Superior temporal gyrus (tissue), 1 donor: ENCODE measurements around the gene FOXA1.
"Not testable (repeated sequence)": the region's sequence is repeated elsewhere in the genome, so short reads cannot be mapped to it uniquely, and the experiment has no call there.

Experiments
- DNase-seq: peaks from one replicate; pipeline ENCODE4 v3.0.0-alpha.2; 2016; ENCODE audit errors: extremely low spot score

The FOXA1 gene

DNA sequence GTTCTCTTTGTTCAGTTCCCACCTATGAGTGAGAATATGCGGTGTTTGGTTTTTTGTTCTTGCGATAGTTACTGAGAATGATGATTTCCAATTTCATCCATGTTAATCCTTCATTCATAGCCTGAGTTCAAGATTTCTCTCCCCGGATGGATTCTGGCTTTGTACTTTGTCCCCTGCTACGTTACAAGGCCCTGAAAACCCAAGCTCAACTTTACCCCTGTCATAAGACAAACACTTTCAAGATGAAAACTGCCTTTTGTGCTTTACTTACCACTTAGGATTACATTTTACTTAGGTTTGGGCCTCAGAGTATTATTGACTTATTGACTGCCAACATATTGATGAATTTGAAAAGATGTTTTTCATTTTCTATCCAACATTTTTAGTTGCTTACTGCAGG is 36.3 kb downstream of the FOXA1 start:
- no peak for DNase-seq

- not testable (repeated sequence) for DNase-seq
Observed at GRCh38 chr14:37555596-37555995, 39.5 kb downstream of the FOXA1 start.

DNA sequence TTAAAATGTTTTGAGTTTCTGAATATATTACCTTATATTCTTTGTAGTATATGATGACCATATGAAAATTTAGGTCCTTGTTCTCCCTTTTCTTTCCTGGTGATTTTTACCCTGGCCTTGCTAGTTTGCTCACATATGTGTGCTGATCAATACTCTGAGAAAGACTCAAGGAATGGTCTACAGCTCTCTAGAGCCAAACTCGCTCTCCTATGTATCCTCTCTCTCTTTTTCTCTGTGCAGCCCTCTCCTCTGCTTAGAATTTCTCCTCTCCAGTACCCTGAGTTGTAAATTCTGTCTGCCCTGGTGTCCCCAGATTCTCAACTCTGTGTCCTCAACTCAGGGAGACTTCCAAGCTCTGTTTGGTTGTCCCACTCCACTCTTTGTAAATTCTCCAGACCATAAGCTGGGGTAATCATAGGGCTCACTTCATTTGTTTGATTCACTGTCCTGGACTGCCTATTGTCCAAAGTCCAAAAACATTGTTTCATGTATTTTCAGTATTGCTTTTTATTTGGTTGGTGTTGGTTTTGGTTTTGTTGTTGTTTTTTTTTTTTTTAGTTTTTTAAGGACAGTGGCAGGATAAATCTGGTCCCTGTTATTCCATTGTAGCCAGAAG is 41.0 kb downstream of the FOXA1 start:
- no peak for DNase-seq

- DNase-seq, result no peak
Observed at GRCh38 chr14:37551119-37551518, 43.9 kb downstream of the FOXA1 start.

DNA sequence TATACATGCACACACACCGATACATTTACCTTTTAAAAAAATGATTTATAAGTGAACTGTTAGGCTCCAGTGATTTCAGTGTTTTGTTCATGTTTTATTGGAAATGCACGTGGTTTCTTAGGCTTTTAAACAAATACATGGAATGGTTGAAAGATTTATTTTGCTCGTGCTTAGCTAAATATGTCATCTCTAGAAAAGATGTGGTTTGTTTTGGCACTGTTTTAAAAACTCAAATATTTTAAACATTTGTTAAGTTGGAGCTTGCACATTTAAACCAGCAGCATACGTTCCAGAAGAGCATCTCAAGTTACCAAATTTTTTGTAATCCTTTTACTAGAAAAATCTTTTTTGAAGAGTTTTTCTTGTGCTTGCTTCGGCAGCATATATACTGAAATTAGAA is 44.5 kb downstream of the FOXA1 start:
- no peak for DNase-seq

DNA sequence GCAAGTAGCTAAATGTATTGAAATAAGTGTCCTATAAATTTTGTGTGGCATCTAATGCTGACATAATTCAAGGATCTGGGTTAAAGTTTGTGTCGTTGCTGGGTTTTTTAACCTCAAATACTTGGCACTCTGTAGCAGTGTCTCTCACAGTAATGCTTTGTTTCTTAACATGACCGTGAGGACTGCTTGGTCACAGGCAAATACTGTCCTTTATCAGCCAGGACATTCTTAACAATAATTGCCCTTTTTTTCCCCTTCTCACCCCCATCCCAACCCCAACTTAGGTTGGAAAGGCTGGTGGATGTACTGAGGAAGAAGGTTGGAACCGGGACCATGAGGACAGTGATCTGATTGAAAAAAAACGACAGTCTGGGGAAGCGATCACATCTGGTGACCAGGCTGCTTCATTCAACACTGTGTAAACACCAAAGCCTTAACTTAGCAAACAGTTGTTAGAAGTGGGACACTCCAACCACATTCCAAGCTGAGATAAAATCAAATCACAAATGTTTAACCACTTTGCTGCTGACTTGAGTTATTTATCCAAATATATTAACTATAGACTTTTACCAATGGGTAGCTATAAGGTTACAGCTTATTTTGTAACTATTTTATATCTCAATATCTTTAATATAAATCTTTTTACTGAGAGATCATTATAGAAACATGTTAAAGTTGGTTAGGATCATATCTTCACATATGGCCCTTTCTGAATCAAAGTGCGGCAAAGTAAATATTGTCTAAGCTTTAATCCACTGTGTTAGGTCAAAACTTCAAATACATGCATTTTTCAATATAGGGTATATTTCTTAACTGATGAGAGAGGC is 48.2 kb downstream of the FOXA1 start:
- DNase-seq, result no peak

GRCh38 chr14:37545174-37545573 is 49.9 kb downstream of the FOXA1 start:
- DNase-seq, result no peak

DNA sequence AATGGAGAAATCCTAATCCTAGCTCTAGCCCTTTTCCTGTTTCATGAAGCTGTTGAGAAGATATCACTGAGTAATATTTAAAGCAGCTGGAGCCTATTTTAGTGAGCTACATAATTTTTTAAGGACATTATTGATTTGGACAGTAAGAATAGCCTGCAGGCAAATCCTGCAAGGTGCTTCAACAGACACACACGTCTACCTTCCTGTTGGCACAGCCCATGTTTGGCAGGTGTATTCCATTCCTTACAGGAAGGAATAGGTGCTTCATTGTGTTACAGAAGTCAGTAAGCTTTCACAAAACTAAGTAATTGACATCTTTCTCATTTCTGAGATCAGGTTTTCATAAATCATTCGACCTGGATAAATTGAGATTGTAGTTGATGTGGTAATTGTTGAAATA is 50.6 kb downstream of the FOXA1 start:
- no peak for DNase-seq

GRCh38 chr14:37539992-37540391 is 55.1 kb downstream of the FOXA1 start:
- no peak for DNase-seq
